ENCODE data around the gene KRT85.
"Not testable (repeated sequence)": the region's sequence is repeated elsewhere in the genome, so short reads cannot be mapped to it uniquely, and the experiment has no call there.

Gene KRT85

GRCh38 chr12:52366738-52367485 lies at the start of gene KRT85:
Gene KRT85, minus strand, starts transcription at chr12:52367481. Its CDS starts 76 bp downstream, at chr12:52367405.
- DNase-seq (ENCODE audit: extremely low read depth in 1 of 2, low read depth in 1 of 2), result no peak

GRCh38 chr12:52416795-52417194 lies 49.5 kb upstream of the KRT85 start:
- DNase-seq (ENCODE audit: extremely low read depth in 1 of 2, low read depth in 1 of 2), result no peak

GRCh38 chr12:52415870-52416750 lies 48.8 kb upstream of the KRT85 start:
- no peak for DNase-seq (ENCODE audit: extremely low read depth in 1 of 2, low read depth in 1 of 2)

GRCh38 chr12:52414936-52415335 lies 47.7 kb upstream of the KRT85 start:
- no peak for DNase-seq (ENCODE audit: extremely low read depth in 1 of 2, low read depth in 1 of 2)

DNA sequence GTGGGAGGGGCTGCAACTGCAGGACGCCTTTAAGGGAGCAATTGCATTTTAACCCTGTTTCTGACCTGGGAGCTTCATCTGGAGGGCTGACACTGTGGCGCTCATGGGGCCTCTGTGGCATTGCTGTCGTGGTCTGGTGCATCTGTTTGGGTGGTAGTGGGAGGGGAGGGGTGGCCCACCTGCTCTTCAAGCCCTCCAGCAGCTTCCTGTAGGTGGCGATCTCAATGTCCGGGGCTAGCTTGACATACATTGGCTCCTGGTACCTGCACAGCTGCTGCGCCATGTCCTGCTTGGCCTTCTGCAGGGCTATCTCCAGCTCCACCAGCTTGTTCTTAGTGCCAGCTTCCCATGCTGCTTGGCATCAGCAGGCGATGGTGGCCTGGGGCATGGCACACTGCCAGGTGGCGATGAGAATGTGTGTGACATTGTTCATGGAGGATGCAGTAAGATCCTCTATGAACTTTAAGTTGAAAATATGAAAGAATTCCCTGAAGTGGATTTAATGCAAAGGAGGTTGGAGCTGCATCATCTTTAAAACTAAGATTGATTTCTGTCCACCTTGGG lies 46.6 kb upstream of the KRT85 start:
- DNase-seq (ENCODE audit: extremely low read depth in 1 of 2, low read depth in 1 of 2), result no peak

GRCh38 chr12:52413202-52413601 lies 45.9 kb upstream of the KRT85 start:
- no peak for DNase-seq (ENCODE audit: extremely low read depth in 1 of 2, low read depth in 1 of 2)

- no peak for DNase-seq (ENCODE audit: extremely low read depth in 1 of 2, low read depth in 1 of 2)
Measured at GRCh38 chr12:52411815-52412214, 44.5 kb upstream of the KRT85 start.

DNA sequence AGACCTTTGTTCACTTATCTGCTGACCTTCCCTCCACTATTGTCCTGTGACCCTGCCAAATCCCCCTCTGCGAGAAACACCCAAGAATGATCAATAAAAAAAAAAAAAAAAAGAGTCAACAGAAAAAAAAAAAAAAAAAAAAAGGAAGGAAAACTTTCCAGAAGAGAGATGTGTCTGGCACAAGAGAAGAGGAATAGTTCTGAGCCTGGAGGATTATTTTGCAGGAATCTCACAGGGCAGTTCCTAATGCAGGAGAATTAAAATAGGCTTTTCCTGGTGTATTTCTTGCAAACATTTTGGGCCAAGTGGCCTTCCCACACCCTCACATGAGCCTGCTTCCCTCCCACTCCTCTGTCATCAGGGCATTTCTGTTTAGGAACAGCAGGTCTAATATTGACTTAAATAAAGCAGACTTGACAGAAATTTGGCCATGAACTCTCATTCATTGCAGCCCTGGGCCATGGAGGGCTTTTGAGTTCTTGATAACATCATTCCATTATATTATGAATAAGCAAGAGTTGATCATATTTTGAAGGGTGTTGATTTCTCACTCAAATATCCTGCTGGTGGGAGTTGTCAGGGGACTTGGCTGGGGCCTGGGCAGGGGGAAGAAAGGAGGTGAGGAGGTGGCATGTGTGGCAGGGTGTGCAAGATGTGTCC lies 43.4 kb upstream of the KRT85 start:
- not testable (repeated sequence) for DNase-seq (ENCODE audit: extremely low read depth in 1 of 2, low read depth in 1 of 2)

GRCh38 chr12:52407918-52408317 lies 40.6 kb upstream of the KRT85 start:
- no peak for DNase-seq (ENCODE audit: extremely low read depth in 1 of 2, low read depth in 1 of 2)

DNA sequence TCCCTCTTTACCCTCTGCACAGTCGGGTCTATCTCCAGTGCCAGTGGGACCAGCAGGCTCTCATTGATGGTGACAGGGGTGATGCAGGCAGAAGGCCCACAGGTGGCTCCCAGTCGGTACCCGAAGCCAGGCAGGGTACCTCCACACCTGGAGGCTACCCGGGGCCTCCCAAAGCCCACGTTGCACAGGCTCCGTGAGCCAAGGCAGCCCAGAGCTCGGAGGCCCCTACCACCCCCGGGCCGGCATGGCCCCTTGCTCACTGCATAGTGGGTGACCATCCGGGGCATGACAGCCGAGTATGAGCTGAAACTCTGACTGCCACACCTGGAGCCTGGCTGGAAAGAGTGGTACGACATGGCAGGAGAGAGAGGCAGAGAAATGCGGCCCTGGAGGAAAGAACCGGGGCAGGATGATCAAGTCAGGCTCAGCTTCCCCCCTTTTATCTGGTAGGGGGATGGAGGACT lies 38.7 kb upstream of the KRT85 start, which contains the start of gene KRT82:
TSS of gene KRT82 (minus strand) at position 414 of the 464 bp plus-strand sequence. CDS start at position 356, 58 bp downstream.
- DNase-seq (ENCODE audit: extremely low read depth in 1 of 2, low read depth in 1 of 2), result no peak

DNA sequence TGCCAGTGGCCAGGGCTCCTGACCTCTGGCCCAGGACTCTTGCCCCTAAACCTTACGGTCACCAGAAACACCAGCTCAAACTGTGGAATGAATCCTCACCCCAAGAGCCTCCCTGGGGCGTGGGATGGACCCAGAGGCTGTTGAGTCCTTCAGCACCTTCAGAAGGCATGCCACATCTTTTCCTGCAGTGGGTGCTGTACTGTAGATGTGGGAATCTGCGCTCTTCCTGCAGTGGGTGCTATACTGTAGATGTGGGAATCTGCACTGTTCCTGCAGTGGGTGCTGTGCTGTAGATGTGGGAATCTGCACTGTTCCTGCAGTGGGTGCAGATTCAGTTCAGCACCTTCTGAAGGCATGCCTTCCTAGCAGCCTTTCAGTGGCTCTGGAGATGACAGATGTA lies 37.7 kb upstream of the KRT85 start:
- DNase-seq (ENCODE audit: extremely low read depth in 1 of 2, low read depth in 1 of 2), result no peak

DNA sequence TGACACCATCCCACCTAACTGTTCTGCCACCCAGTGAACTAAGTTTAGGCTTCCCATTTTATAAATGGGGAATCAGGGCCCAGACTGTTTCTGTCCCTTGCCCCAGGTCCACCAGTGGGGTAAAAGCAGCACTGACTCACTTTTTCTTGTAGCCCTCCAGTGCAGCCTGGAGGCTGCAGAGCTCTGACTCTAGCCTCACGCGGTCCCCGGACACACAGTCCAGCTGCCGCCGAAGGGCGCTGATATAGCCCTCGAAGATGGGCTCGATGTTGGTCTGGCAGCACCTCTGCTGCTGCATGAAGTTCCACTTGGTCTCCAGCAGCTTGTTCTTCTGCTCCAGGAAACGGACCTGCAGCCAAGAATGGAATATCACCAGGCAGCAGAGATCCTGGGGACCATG lies 36.3 kb upstream of the KRT85 start:
- no peak for DNase-seq (ENCODE audit: extremely low read depth in 1 of 2, low read depth in 1 of 2)

DNA sequence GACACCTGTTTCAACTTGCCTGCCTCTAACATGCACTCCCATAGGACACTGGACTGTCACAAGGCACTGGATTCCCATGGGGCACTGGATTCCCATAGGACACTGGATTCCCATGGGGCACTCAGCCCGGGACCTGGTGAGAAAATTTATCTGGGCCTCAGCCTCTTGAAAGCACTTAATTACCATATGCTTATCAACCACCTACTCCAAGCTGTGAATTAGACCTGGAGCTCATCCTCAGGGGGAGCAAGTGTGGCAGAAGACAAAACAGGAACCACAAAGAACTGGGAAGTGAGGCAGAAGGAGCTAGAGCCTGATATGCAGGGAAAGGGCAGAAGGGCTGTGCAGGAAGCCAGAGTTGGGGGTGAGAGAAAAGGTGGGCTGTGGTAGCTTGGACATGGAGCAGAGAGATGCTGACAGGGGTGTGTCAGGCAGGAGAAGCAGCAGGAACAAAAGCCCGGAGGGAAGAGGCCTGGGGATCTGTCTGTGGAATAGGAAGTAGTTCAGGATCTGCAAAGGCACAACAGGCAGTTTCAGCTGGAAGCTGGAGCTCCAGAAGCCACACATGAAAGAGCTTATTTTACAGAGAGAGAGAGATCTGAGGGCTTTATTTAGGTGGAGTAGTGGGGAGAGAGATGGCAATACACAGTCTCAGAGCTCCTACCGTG lies 35.7 kb upstream of the KRT85 start:
- no peak for DNase-seq (ENCODE audit: extremely low read depth in 1 of 2, low read depth in 1 of 2)

GRCh38 chr12:52402377-52402776 lies 35.1 kb upstream of the KRT85 start:
- DNase-seq (ENCODE audit: extremely low read depth in 1 of 2, low read depth in 1 of 2), result no peak

GRCh38 chr12:52401926-52402325 lies 34.6 kb upstream of the KRT85 start:
- no peak for DNase-seq (ENCODE audit: extremely low read depth in 1 of 2, low read depth in 1 of 2)

DNA sequence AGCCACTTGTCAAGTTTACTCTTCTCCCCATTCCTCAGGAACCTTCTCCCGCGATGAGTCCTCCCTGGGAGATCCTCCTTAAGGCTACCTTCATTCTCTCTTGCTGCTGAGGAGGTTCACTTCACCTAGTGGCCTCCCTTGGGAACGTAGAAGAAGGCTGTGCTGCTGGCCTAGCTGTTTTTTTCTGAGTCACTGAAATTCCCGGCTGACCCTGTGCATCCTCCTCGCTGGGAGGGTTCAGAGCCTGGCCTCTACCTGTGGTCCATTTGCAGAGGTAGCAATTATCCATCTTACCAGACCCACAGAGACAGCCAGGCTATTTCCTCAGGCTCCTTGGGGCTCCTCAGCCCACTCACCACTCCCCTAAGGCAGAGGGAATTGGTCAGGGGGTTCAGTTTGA lies 34.2 kb upstream of the KRT85 start:
- no peak for DNase-seq (ENCODE audit: extremely low read depth in 1 of 2, low read depth in 1 of 2)

GRCh38 chr12:52400906-52401305 lies 33.6 kb upstream of the KRT85 start:
- no peak for DNase-seq (ENCODE audit: extremely low read depth in 1 of 2, low read depth in 1 of 2)

DNA sequence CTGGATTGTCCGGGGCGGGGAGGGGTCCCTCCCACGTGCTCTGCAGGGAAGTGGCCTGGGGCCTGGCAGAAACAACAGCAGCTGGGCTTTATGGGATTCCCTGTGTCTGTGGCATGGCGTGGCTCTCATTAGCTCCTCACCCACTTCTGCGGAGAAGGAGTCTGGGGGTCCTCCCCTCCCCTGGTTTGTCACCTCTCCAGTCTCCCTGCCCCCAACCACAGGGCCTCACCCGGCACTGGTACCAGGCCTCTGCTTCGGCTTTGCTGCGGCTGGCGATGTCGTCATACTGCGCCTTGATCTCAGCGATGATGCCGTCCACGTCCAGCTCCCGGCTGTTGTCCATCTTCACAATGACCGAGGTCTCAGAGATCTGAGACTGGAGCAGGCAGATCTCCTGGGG lies 32.5 kb upstream of the KRT85 start:
- no peak for DNase-seq (ENCODE audit: extremely low read depth in 1 of 2, low read depth in 1 of 2)

DNA sequence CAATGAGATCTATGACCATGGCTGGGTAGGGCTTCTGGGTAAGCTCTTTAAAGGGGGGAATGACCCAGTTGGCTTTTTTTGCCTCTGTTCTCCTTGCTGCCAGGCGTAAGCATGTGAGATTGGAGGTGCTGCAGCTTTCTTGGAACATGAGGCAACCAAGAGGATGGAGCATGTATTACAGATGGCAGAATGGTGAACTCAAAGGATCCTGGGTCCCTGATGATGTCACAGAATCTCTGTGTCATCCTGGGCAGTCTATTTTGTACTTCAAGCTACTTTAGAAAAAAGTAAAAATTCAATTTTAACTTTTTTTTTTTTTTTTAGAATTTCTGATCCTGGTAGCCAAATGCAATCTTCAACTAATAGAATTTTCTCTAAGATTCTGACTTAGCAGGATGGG lies 30.9 kb upstream of the KRT85 start:
- no peak for DNase-seq (ENCODE audit: extremely low read depth in 1 of 2, low read depth in 1 of 2)

DNA sequence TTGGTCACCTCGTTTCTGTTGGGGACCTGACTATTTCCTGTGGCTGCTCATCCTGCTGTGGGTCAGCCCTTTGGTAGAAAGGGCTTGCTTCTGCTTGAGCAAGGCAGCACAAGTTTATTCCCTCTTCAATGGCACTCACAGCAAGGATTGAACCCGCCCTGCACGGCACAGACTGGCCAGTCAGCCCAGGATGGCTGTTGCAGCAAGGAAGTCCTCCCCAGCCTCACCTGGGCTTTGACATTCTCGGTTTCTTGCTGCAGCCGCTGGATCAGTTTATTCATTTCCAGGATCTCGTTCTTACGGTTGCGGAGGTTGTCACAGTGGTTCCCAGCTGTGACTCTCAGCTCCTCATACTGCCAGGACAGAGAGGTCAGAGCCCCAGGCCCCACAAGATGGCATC lies 29.4 kb upstream of the KRT85 start:
- no peak for DNase-seq (ENCODE audit: extremely low read depth in 1 of 2, low read depth in 1 of 2)

Data from activated CD8-positive, alpha-beta memory T cell treated with anti-CD3 and anti-CD28 coated beads for 1 hour (primary cell).